Measurements from ENCODE around the gene SMIM24. TPM values are rescaled to one million over a fixed set of nuclear protein-coding genes. Genes with fewer than 3 reads are reported as not detected.
A peak's percentile ranks its signal among the peaks of the same experiment; 100 is the strongest.

The SMIM24 gene
- total and polyA plus RNA-seq, 9 of the 15 experiments (the other 6 are each of a cell fraction or from before 2014, with no cell fraction given), result 0.45 to 12.3 (median 1.4) TPM; not detected in 1

DNA sequence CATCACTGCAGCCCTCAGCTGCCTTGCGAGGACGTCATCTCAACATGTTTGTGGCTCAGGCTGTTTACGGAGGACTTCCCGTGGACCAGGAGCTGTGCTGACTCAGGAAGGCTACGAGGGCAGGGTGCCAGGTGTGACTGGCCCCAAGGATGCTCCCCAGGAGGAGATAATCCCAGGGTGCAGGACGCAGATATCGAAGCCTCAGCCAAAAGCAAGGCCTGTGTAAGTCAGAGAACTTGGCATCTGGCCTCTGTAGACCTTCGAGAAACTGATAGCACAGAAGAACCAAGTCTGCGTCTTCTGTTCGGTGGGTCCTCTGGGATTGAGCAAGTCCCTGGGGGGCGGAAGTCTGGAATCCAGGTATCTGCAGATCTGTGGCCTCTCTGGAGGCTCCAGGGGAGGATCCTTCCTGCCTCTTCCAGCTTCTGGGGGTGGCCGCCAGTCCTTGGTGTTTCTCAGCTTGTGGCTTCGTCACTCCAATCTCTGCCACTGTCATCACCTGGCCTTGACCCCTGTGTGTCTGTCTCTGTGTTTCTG lies 22.8 kb upstream of the SMIM24 start (continued):
- peak; percentile 44; the same call in 1 of the 2 replicates for TF ChIP-seq ATF7 (IDR thresholded peaks at IDR 0.05)
- TF ChIP-seq ZNF347 (CRISPR knock-in tag; IDR thresholded peaks at IDR 0.05; ENCODE audit: low read depth), result no peak
- TF ChIP-seq ZNF518B (CRISPR knock-in tag; IDR thresholded peaks at IDR 0.05), result no peak
- TF ChIP-seq ZNF175 (CRISPR knock-in tag; IDR thresholded peaks at IDR 0.05; ENCODE audit: low read depth), result no peak
- no peak for TF ChIP-seq EP300 (IDR thresholded peaks at IDR 0.05; ENCODE audit: low read length)
- no peak for TF ChIP-seq CBX3 (IDR thresholded peaks at IDR 0.05; ENCODE audit: borderline replicate concordance in 1 of 2, low read length in 2 of 2)
- no peak for TF ChIP-seq RBM39 (optimal IDR thresholded peaks at IDR 0.05; ENCODE audit: low read depth, low read length)
- no peak for TF ChIP-seq ZNF77 (CRISPR knock-in tag; IDR thresholded peaks at IDR 0.05)
- TF ChIP-seq PHTF2 (CRISPR knock-in tag; IDR thresholded peaks at IDR 0.05), result no peak
- TF ChIP-seq ZNF57 (CRISPR knock-in tag; IDR thresholded peaks at IDR 0.05), result no peak
- TF ChIP-seq RBM15 (IDR thresholded peaks at IDR 0.05; ENCODE audit: insufficient read depth, low read length), result no peak
- TF ChIP-seq NFE2 (IDR thresholded peaks at IDR 0.05; ENCODE audit: low read depth), result 0 out of 2 replicates have a peak, but pooled peaks have one; percentile 30
- no peak for TF ChIP-seq XRCC3 (IDR thresholded peaks at IDR 0.05)
- TF ChIP-seq GABPA (tag; conservative IDR thresholded peaks at IDR 0.05; ENCODE audit: low read depth), result no peak
- TF ChIP-seq MCM3 (IDR thresholded peaks at IDR 0.05), result no peak
- no peak for TF ChIP-seq ZNF507 (tag; conservative IDR thresholded peaks at IDR 0.05)
- no peak for TF ChIP-seq SMAD4 (CRISPR knock-in tag; conservative IDR thresholded peaks at IDR 0.05)
- no peak for TF ChIP-seq ZNF586 (CRISPR knock-in tag; conservative IDR thresholded peaks at IDR 0.05)
- TF ChIP-seq ZBTB11 (CRISPR knock-in tag; IDR thresholded peaks at IDR 0.05), result no peak
- no peak for TF ChIP-seq NELFE (IDR thresholded peaks at IDR 0.05; ENCODE audit: insufficient read depth, insufficient read length)
- TF ChIP-seq NCOR1 (IDR thresholded peaks at IDR 0.05), result peak; percentile 61
- peak; percentile 42; the same call in 1 of the 2 replicates for TF ChIP-seq TEAD4 (IDR thresholded peaks at IDR 0.05; ENCODE audit: low read length)
- TF ChIP-seq TEAD4 (CRISPR knock-in tag; IDR thresholded peaks at IDR 0.05; ENCODE audit: borderline replicate concordance), result no peak
- no peak for TF ChIP-seq PML (IDR thresholded peaks at IDR 0.05; ENCODE audit: low read length)
- TF ChIP-seq ETS2 (tag; IDR thresholded peaks at IDR 0.05; ENCODE audit: borderline replicate concordance, poor library complexity, severe bottlenecking), result no peak
